Activated B cell treated with CpG ODN at 0.5 μM for 24 hours (primary cell): ENCODE data around the gene CDCP2. TPM values are rescaled to one million over a fixed set of nuclear protein-coding genes. Genes with fewer than 3 reads are reported as not detected.

ENCODE experiments used
- ATAC-seq: fragments of 200-7000 bp; cut with Tn5 transposase; one replicate; pipeline ENCODE4 v1.10.0; 2021; ENCODE audit warnings: low read depth, mild to moderate bottlenecking, moderate library complexity
- CTCF ChIA-PET: fragments of 350-600 bp; sonication (Branson Sonifier 250); formaldehyde crosslinking; loops from one replicate; lab custom pipeline; 2021; ENCODE audit warnings: antibody characterized with exemption; lab: Charles Lee
- POLR2A ChIA-PET: fragments of 350-600 bp; sonication (Branson Sonifier 250); formaldehyde crosslinking; loops from one replicate; lab custom pipeline; 2021; ENCODE audit warnings: antibody characterized with exemption; lab: Charles Lee
- DNase-seq: peaks from one replicate; pipeline ENCODE4 v3.0.0; 2022
- H3K27ac Mint-ChIP-seq: one replicate; pipeline ENCODE4 v1.8.0; 2020; ENCODE audit warnings: mixed read lengths
- H3K27me3 Mint-ChIP-seq: one replicate; pipeline ENCODE4 v1.8.0; 2021; ENCODE audit warnings: mixed read lengths
- H3K36me3 Mint-ChIP-seq: one replicate; pipeline ENCODE4 v1.8.0; 2021; ENCODE audit warnings: low read depth, mixed read lengths
- H3K4me1 Mint-ChIP-seq: one replicate; pipeline ENCODE4 v1.8.0; 2021; ENCODE audit warnings: mixed read lengths
- H3K4me3 Mint-ChIP-seq: one replicate; pipeline ENCODE4 v1.8.0; 2020; ENCODE audit warnings: mild to moderate bottlenecking, mixed read lengths
- H3K9me3 Mint-ChIP-seq: one replicate; pipeline ENCODE4 v1.8.0; 2020; ENCODE audit warnings: mixed read lengths
- intact Hi-C: fragments of 100-400 bp; cut with micrococcal nuclease; formaldehyde crosslinking; loops from one replicate; pipeline ENCODE4 v1.15.1; 2024
- total RNA-seq: library from RNA; stranded (reverse); gene quantifications from 2 replicates; pipeline ENCODE4 v1.2.3, GENCODE V29; 2022
- TF ChIP-seq, protein P1 (sequence below): fragments of 200-600 bp; IDR thresholded peaks from one replicate; pipeline ENCODE4 v1.8.0; 2022; ENCODE audit warnings: antibody characterized with exemption, mild to moderate bottlenecking

The CDCP2 gene
- total RNA-seq, 1 donor from 2014 or later = not detected

DNA sequence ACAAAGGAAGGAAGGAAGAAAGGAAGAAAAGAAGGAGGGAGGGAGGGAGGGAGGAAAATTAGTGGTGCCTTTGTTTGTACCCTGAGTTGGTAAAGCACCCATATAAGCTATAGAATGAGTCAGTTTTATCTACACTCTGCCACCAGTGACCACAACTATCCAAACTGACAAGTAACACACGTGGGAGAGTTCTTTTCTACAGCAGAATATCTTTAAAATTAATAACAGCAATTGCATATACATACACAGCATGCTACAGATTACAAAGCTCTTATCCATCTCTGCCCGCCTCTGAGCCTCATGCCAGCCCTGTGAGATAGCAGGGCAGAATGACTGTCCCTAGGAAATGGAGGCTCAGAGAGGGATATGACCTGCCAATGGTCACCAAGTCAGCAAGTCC, 20.3 kb downstream of the CDCP2 start:
- no peaks in the 10 kb centered on the region for H3K27me3 Mint-ChIP-seq
- POLR2A ChIA-PET = no interaction called here
- no peak overlapping the region for H3K27ac Mint-ChIP-seq
- H3K36me3 Mint-ChIP-seq = no peaks in the 10 kb centered on the region
- no peak overlapping the region for H3K4me3 Mint-ChIP-seq
- intact Hi-C loops = no loop called here
- no peaks in the 10 kb centered on the region for H3K4me1 Mint-ChIP-seq
- DNase-seq (no peak), ATAC-seq (no peak)
- no peaks in the 10 kb centered on the region for H3K9me3 Mint-ChIP-seq
- TF ChIP-seq, protein P1, sequence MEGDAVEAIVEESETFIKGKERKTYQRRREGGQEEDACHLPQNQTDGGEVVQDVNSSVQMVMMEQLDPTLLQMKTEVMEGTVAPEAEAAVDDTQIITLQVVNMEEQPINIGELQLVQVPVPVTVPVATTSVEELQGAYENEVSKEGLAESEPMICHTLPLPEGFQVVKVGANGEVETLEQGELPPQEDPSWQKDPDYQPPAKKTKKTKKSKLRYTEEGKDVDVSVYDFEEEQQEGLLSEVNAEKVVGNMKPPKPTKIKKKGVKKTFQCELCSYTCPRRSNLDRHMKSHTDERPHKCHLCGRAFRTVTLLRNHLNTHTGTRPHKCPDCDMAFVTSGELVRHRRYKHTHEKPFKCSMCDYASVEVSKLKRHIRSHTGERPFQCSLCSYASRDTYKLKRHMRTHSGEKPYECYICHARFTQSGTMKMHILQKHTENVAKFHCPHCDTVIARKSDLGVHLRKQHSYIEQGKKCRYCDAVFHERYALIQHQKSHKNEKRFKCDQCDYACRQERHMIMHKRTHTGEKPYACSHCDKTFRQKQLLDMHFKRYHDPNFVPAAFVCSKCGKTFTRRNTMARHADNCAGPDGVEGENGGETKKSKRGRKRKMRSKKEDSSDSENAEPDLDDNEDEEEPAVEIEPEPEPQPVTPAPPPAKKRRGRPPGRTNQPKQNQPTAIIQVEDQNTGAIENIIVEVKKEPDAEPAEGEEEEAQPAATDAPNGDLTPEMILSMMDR = no peak
- CTCF ChIA-PET = no interaction called here

DNA sequence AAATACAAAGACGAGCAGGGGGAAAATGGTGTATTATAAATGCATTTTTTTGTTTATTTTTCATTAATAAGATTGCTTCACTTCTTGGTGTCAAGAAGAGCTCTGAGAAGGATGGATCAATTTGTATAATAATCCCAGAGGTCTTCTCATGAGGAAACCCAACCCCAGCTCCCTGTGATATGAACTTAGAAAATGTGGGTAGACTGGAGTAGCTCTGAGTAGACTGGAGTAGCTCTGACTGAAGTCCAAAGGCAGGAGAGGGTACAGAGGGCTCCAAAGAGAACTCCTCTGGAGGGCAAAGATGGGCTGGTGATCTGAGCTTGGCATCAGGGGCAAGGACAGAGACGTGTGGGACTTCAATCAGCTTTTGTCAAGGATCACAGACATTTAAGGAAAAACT, 21.4 kb downstream of the CDCP2 start:
- Mint-ChIP-seq H3K4me3 (no peak overlapping the region), H3K4me1 (no peaks in the 10 kb centered on the region), H3K9me3 (no peaks in the 10 kb centered on the region), H3K27ac (no peak overlapping the region), H3K36me3 (no peaks in the 10 kb centered on the region), H3K27me3 (no peaks in the 10 kb centered on the region)
- DNase-seq (no peak), ATAC-seq (no peak)
- intact Hi-C loops = no loop called here
- TF ChIP-seq, protein P1 = no peak
- POLR2A ChIA-PET = no interaction called here
- CTCF ChIA-PET = no interaction called here

DNA sequence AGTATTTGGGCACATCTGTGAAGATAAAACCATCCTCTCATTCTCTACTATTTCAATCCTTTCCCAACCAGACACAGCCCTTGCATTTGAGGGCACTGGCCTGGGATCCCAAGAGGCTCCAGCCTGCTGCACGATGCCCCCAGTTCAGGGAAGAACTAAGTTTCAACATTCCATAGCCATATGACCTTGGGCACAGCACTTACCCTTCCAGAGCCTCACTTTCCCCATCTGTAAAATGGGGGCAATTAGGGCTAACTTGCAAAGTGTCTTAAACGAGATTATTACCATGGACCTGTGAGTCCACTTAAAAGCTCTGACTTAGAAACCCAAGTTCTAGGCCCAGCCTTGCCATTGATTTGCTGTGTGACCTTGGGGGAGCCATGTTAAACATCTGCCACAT, 22.9 kb downstream of the CDCP2 start:
- intact Hi-C loops = no loop called here
- H3K4me1 Mint-ChIP-seq = no peaks in the 10 kb centered on the region
- no peak overlapping the region for H3K4me3 Mint-ChIP-seq
- H3K36me3 Mint-ChIP-seq = no peaks in the 10 kb centered on the region
- H3K27ac Mint-ChIP-seq = no peak overlapping the region
- no peak for ATAC-seq
- H3K27me3 Mint-ChIP-seq = no peaks in the 10 kb centered on the region
- no peak for DNase-seq
- TF ChIP-seq, protein P1 = no peak
- ChIA-PET POLR2A (no interaction called here), CTCF (no interaction called here)
- no peaks in the 10 kb centered on the region for H3K9me3 Mint-ChIP-seq

DNA sequence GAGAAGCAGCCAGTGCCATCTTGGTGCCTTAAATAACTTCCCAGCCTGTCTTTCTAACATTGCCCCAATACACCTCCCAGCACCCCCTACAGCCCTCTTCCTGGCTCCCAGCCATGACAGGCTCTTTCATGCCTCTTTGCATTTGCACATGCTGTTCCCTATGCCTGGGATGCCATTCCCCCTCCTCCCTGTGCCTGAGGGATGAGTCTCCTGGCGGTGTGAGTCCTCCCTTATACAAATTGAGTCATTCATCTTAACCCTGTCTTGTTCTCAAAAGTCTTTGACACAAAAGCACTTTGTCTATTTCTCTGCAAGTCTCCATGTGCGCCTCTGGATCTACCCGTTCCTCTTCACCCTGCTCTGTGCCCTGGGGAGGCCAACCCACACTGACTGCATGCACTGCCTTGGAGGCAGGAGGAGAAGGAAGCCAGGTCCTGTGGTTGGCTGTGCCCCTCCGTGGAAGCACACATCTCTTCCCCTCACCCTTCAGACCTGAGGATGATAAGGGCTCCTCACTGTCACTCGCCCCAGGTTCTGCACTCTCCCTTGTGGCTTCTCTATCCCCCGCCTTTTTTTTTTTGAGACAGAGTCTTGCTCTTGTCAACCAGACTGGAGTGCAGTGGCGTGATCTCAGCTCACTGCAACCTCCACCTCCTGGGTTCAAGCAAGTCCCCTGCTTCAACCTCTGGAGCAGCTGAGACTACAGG, 25.1 kb downstream of the CDCP2 start:
- intact Hi-C loops = no loop called here
- CTCF ChIA-PET = no interaction called here

DNA sequence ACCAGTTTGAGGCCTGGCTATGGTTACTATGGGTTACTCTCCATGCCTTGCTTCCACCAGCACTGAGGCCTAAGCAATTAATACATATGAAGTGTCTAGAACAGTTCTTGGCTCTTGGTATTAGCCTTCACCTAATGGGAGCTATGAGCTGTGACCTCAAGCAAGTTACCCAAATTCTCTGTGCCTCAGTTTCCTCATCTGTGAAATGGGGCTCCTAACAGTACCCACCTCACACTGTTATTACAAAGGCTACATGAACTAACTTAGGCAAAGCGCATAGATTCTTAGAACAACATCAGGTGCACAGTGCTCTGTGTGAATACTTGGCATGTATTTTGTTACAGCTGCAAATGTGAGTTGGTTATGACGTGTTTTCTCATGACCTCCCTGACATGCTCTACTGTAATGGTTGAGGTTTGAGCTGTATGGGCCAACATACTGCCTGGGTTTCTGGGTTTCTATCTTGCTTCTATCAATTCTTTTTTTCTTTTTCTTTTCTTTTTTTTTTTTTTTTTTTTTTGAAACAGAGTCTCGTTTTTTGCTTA, 26.5 kb downstream of the CDCP2 start:
- no peak overlapping the region for H3K4me3 Mint-ChIP-seq
- peaks cover 5% of the 10 kb centered on the region for H3K27me3 Mint-ChIP-seq
- no peaks in the 10 kb centered on the region for H3K36me3 Mint-ChIP-seq
- no peaks in the 10 kb centered on the region for H3K9me3 Mint-ChIP-seq
- POLR2A ChIA-PET = no interaction called here
- peaks cover 5% of the 10 kb centered on the region for H3K4me1 Mint-ChIP-seq
- ATAC-seq (no peak), DNase-seq (no peak)
- CTCF ChIA-PET = no interaction called here
- intact Hi-C loops = no loop called here
- TF ChIP-seq, protein P1 = no peak
- no peak overlapping the region for H3K27ac Mint-ChIP-seq

More for the DNA sequence above, 25.1 kb downstream of the CDCP2 start:
- no peaks in the 10 kb centered on the region for H3K36me3 Mint-ChIP-seq
- no peak overlapping the region for H3K4me3 Mint-ChIP-seq
- no peak overlapping the region for H3K27ac Mint-ChIP-seq
- no peaks in the 10 kb centered on the region for H3K27me3 Mint-ChIP-seq
- ATAC-seq (no peak), DNase-seq (no peak)
- TF ChIP-seq, protein P1 = no peak
- POLR2A ChIA-PET = no interaction called here
- no peaks in the 10 kb centered on the region for H3K4me1 Mint-ChIP-seq
- H3K9me3 Mint-ChIP-seq = no peaks in the 10 kb centered on the region
